ENCODE measurements around the gene BNIPL. TPM values are rescaled to one million over a fixed set of nuclear protein-coding genes. Genes with fewer than 3 reads are reported as not detected.
A peak's percentile ranks its signal among the peaks of the same experiment; 100 is the strongest.

The BNIPL gene
- total and polyA plus RNA-seq, 2 of the 13 experiments (the other 11 are each of a cell fraction or from before 2014, with no cell fraction given): 0.40 to 1.1 TPM

GRCh38 chr1:151047925-151048644, 11.7 kb downstream of the BNIPL start (continued):
- TF ChIP-seq SOX13 (IDR thresholded peaks at IDR 0.05) (no peak), SOX13 (CRISPR knock-in tag; conservative IDR thresholded peaks at IDR 0.05 in 1 of 2, IDR thresholded peaks at IDR 0.05 in 1 of 2) (peak in 1 of 2 experiments; percentile 10; a peak in 1 of 4 replicates), ZNF746 (CRISPR knock-in tag; IDR thresholded peaks at IDR 0.05) (0 out of 2 replicates have a peak, but pooled peaks have one; percentile 28), CSRNP1 (CRISPR knock-in tag; IDR thresholded peaks at IDR 0.05) (peak; percentile 29; the same call in 1 of the 2 replicates), KLF6 (CRISPR knock-in tag; IDR thresholded peaks at IDR 0.05) (peak; percentile 43; the same call in 1 of the 2 replicates), SIN3A (IDR thresholded peaks at IDR 0.05; ENCODE audit: borderline replicate concordance, low read depth, low read length) (0 out of 2 replicates have a peak, but pooled peaks have one; percentile 12), ZBTB39 (CRISPR knock-in tag; IDR thresholded peaks at IDR 0.05) (0 out of 2 replicates have a peak, but pooled peaks have one; percentile 44), SNAPC4 (CRISPR knock-in tag; IDR thresholded peaks at IDR 0.05) (no peak; the same call in 1 of the 2 replicates), ZNF629 (CRISPR knock-in tag; conservative IDR thresholded peaks at IDR 0.05) (no peak), TFDP1 (CRISPR knock-in tag; IDR thresholded peaks at IDR 0.05; ENCODE audit: borderline replicate concordance) (peak; percentile 59; the same call in 1 of the 2 replicates), U2AF2 (IDR thresholded peaks at IDR 0.05; ENCODE audit: low read depth, low read length) (no peak), ZNF207 (IDR thresholded peaks at IDR 0.05; ENCODE audit: borderline replicate concordance) (no peak), BCL3 (CRISPR knock-in tag; IDR thresholded peaks at IDR 0.05) (peak; percentile 63; the same call in 1 of the 2 replicates), ZNF446 (CRISPR knock-in tag; IDR thresholded peaks at IDR 0.05) (no peak; the same call in 1 of the 2 replicates), GZF1 (CRISPR knock-in tag; IDR thresholded peaks at IDR 0.05) (peak; percentile 48; the same call in 1 of the 2 replicates)
